GM12801 (cell line): ENCODE results near the gene YIPF5.

Source experiments
- TF ChIP-seq, protein P1 (sequence below): IDR thresholded peaks from one replicate; pipeline ENCODE4 v1.5.1; 2011; ENCODE audit warnings: control low read depth; ENCODE audit not compliant: insufficient read length; ENCODE audit errors: extremely low read depth

The YIPF5 gene

GRCh38 chr5:144151026-144151425 is 19.4 kb downstream of the YIPF5 start:
- TF ChIP-seq, protein P1, sequence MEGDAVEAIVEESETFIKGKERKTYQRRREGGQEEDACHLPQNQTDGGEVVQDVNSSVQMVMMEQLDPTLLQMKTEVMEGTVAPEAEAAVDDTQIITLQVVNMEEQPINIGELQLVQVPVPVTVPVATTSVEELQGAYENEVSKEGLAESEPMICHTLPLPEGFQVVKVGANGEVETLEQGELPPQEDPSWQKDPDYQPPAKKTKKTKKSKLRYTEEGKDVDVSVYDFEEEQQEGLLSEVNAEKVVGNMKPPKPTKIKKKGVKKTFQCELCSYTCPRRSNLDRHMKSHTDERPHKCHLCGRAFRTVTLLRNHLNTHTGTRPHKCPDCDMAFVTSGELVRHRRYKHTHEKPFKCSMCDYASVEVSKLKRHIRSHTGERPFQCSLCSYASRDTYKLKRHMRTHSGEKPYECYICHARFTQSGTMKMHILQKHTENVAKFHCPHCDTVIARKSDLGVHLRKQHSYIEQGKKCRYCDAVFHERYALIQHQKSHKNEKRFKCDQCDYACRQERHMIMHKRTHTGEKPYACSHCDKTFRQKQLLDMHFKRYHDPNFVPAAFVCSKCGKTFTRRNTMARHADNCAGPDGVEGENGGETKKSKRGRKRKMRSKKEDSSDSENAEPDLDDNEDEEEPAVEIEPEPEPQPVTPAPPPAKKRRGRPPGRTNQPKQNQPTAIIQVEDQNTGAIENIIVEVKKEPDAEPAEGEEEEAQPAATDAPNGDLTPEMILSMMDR, result no peak

DNA sequence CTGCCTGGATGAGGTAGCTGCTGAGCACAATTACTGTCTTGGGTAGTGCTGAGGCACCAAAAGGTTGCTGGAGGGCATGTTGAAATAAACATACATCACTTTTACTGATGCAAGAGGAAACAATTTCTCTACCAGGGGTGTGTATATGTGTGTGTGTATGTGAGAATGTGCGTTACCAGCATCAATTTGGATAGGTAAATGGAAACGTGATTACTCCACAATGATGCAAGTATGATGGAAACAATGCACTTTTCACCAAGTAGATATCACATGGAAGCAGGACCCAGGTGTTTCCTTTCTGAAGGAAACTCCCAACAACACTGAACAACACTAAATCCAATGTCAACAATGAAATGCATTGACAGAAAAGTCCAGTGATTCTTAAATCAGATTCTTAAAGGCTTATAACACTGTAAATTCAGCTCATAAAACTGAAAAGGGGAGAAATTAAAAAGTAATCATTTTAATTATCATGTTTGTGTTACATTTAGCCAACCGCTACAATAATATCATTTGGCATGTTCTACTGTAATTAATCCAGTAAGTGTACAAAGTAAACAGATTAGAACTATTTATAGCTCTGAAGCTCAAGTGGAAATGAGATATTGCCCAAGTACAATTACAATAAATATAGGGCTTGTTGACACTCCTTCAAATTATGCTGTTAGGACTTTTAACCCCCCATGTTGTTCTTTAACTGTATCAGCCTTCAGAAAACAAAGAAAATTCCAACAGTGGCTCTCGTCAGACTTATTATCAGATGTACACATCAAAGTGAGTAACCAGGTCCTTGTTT is 25.3 kb downstream of the YIPF5 start:
- TF ChIP-seq, protein P1, result no peak

DNA sequence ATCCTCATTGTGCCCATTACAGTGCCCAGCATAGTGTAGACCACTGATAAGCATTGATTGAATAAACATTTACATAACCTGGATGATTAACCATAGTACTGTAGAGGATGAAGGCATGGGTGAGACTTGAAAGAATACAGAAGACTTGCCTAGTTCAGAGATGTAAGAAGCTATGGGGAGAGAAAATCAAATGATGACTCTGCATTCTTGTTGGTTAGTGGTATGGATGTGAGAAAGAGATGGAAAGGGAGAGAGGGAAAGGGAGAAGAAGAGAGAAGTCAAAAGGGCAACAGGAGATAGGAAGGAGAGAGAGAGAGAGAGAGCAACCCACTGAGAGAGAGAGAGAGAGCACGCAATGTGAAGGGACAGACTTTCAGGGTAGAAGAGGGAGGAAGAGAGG is 26.8 kb downstream of the YIPF5 start:
- TF ChIP-seq, protein P1, result no peak

DNA sequence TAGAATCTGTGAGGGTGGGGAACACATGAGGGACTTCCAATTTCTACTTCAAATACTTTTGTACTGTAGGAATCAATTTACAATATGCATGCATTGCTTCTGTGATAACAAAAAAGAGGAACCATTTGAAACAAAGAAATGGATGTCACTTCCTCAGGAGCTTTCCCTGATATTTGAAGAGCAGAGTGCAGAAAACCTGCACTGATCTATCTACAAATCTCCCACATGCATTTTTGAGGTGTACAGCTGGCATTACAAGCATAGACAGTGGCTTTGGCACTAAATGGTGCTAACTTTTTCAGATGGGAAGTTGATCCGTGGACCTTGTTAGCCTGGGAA is 27.7 kb downstream of the YIPF5 start:
- TF ChIP-seq, protein P1, result no peak

GRCh38 chr5:144142139-144142823 is 28.2 kb downstream of the YIPF5 start:
- TF ChIP-seq, protein P1, result no peak

DNA sequence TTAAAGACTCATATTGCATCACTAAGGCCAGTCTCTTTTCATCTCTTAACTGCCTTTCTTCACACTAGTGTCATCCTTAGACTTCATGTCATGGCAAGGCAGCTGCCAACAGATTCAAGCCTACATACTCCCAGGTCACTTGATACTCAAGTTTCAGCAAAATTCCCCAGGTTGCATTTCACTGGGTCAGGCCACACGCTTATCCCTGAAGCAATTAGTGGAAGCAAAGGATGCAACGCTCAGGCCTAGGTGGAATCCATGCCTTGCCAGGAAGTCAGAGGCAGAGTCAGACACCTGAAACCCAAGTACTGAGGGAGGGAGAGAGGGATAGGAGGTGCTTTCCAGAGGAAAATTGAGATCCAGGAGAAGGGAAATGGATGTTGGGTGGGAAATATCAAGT is 28.9 kb downstream of the YIPF5 start:
- TF ChIP-seq, protein P1, result no peak

- TF ChIP-seq, protein P1, result no peak
These were observed 30.9 kb downstream of the YIPF5 start for GRCh38 chr5:144139586-144139985.
